IMR-90 (cell line): ENCODE results near the gene SNAP91. TPM values are rescaled to one million over a fixed set of nuclear protein-coding genes. Genes with fewer than 3 reads are reported as not detected.

Source experiments
- ATAC-seq: fragments of 200-7000 bp; cut with Tn5 transposase; 2 replicates; pipeline ENCODE4 v1.9.1; 2020; ENCODE audit warnings: low read depth, mild to moderate bottlenecking, moderate library complexity
- BruUV-seq: library from RNA; stranded (reverse); fragments of 400-500 nt; replicated peaks from 2 replicates; lab custom pipeline; 2021; lab: Mats Ljungman, UMichigan
- CTCF ChIA-PET: fragments of 300-600 bp; formaldehyde crosslinking; extraction: SDS; loops from one replicate; lab custom pipeline; 2021; ENCODE audit warnings: antibody characterized with exemption; lab: Yijun Ruan, JAX
- POLR2A ChIA-PET: fragments of 300-600 bp; sonication (Branson Sonifier 250); formaldehyde crosslinking; loops from one replicate; lab custom pipeline; 2022; ENCODE audit warnings: antibody characterized with exemption; ENCODE audit not compliant: unreplicated experiment; lab: Charles Lee
- DNase-seq: peaks from one replicate; pipeline ENCODE4 v3.0.0; 2013
- H2AFZ ChIP-seq: replicated peaks from 2 replicates; pipeline ENCODE3; 2013; ENCODE audit warnings: low read length, mild to moderate bottlenecking; ENCODE audit not compliant: poor library complexity
- H2AK5ac ChIP-seq: 2 replicates; pipeline ENCODE4 v1.6.1; 2013; ENCODE audit warnings: low read depth, low read length, inconsistent platforms
- H2AK9ac ChIP-seq: replicated peaks from 2 replicates; pipeline ENCODE3; 2013; ENCODE audit warnings: mild to moderate bottlenecking, low read depth, low read length, moderate library complexity; ENCODE audit not compliant: poor library complexity
- H2BK120ac ChIP-seq: 2 replicates; pipeline ENCODE4 v1.6.1; 2013; ENCODE audit warnings: low read depth, low read length, inconsistent platforms
- H2BK15ac ChIP-seq: 3 replicates; pipeline ENCODE4 v1.6.1; 2013; ENCODE audit warnings: low read depth, low read length, inconsistent platforms
- H2BK20ac ChIP-seq: 2 replicates; pipeline ENCODE4 v1.6.1; 2013; ENCODE audit warnings: low read depth, mild to moderate bottlenecking, inconsistent platforms, low read length, moderate library complexity
- H2BK5ac ChIP-seq: 2 replicates; pipeline ENCODE4 v1.6.1; 2013; ENCODE audit warnings: mild to moderate bottlenecking, low read depth, low read length, inconsistent platforms; ENCODE audit not compliant: poor library complexity, severe bottlenecking
- H3K14ac ChIP-seq: replicated peaks from 2 replicates; pipeline ENCODE4 v1.6.1; 2013; ENCODE audit warnings: low read depth, low read length, inconsistent platforms
- H3K18ac ChIP-seq: 2 replicates; pipeline ENCODE4 v1.6.1; 2013; ENCODE audit warnings: low read depth, low read length, control low read depth
- H3K23ac ChIP-seq: 2 replicates; pipeline ENCODE4 v1.6.1; 2013; ENCODE audit warnings: low read depth, low read length, inconsistent platforms
- H3K27ac ChIP-seq: 2 replicates; pipeline ENCODE4 v1.5.1; 2013; ENCODE audit warnings: mild to moderate bottlenecking, control low read depth, low read length; ENCODE audit not compliant: insufficient read depth
- H3K27me3 ChIP-seq: 2 replicates; pipeline ENCODE4 v1.6.1; 2013; ENCODE audit warnings: low read length; ENCODE audit not compliant: control insufficient read depth, insufficient read depth
- H3K36me3 ChIP-seq: 2 replicates; pipeline ENCODE4 v1.6.1; 2013; ENCODE audit warnings: low read length, mixed read lengths; ENCODE audit not compliant: control insufficient read depth, insufficient read depth
- H3K4ac ChIP-seq: 2 replicates; pipeline ENCODE4 v1.6.1; 2013; ENCODE audit warnings: low read depth, low read length, inconsistent platforms
- H3K4me1 ChIP-seq: 2 replicates; pipeline ENCODE4 v1.6.1; 2013; ENCODE audit warnings: low read length, mixed read lengths; ENCODE audit not compliant: control insufficient read depth, insufficient read depth
- H3K4me2 ChIP-seq: 2 replicates; pipeline ENCODE4 v1.6.1; 2013; ENCODE audit warnings: low read depth, mild to moderate bottlenecking, control low read depth, low read length, moderate library complexity
- H3K4me3 ChIP-seq: 2 replicates; pipeline ENCODE4 v1.5.1; 2013; ENCODE audit warnings: low read depth, mild to moderate bottlenecking, control low read depth, low read length, moderate library complexity; ENCODE audit not compliant: insufficient read depth
- H3K56ac ChIP-seq: 2 replicates; pipeline ENCODE4 v1.6.1; 2013; ENCODE audit warnings: low read length, inconsistent platforms; ENCODE audit not compliant: insufficient read depth; ENCODE audit errors: extremely low read depth
- H3K79me1 ChIP-seq, 2 experiments: 2 replicates each; pipeline ENCODE4 v1.6.1; 2013; ENCODE audit warnings: low read length in 2 of 2, inconsistent platforms in 1 of 2, low read depth in 1 of 2
- H3K9ac ChIP-seq: 2 replicates; pipeline ENCODE4 v1.6.1; 2013; ENCODE audit warnings: low read depth, low read length, control low read depth
- H3K9me1 ChIP-seq: 2 replicates; pipeline ENCODE4 v1.6.1; 2013; ENCODE audit warnings: low read length, inconsistent platforms; ENCODE audit not compliant: insufficient read depth
- H3K9me3 ChIP-seq: 2 replicates; pipeline ENCODE4 v1.6.1; 2013; ENCODE audit warnings: low read length; ENCODE audit not compliant: control insufficient read depth, insufficient read depth
- H4K20me1 ChIP-seq: 2 replicates; pipeline ENCODE4 v1.6.1; 2013; ENCODE audit warnings: low read length, inconsistent platforms; ENCODE audit not compliant: insufficient read depth
- H4K5ac ChIP-seq: 2 replicates; pipeline ENCODE4 v1.6.1; 2013; ENCODE audit warnings: mild to moderate bottlenecking, low read depth, low read length, control low read depth
- H4K8ac ChIP-seq, 2 experiments: 2 replicates each; pipeline ENCODE4 v1.6.1; 2013; ENCODE audit warnings: low read depth in 2 of 2, low read length in 2 of 2, control low read depth in 1 of 2, inconsistent platforms in 1 of 2
- H4K91ac ChIP-seq: 2 replicates; pipeline ENCODE4 v1.6.1; 2013; ENCODE audit warnings: low read depth, low read length, inconsistent platforms; ENCODE audit not compliant: insufficient read depth
- CHD1 ChIP-seq: IDR thresholded peaks from 2 replicates; pipeline ENCODE4 v1.6.1; 2012; ENCODE audit warnings: low read depth, low read length, improper control_type of control experiment
- RAD21 ChIP-seq: IDR thresholded peaks from 2 replicates; pipeline ENCODE4 v1.6.1; 2012; ENCODE audit warnings: low read length, improper control_type of control experiment
- SMC3 ChIP-seq: fragments of 150-350 bp; IDR thresholded peaks from 2 replicates; pipeline ENCODE4 v1.6.1; 2016; ENCODE audit warnings: low read depth, mild to moderate bottlenecking, antibody characterized with exemption, low read length, moderate library complexity
- WGBS, 2 experiments: methylation state at CpG; one replicate each; pipeline versions ENCODE4 v1.1.5 to v1.1.7; 2013; ENCODE audit warnings: missing lambda C conversion rate in 2 of 2; ENCODE audit not compliant: insufficient read length in 1 of 2; ENCODE audit errors: extremely low coverage in 2 of 2; 5-methylcytosine and 5-hydroxymethylcytosine counted together
- dilution Hi-C: fragments of 300-500 bp; cut with HindIII; formaldehyde crosslinking; loops from one replicate; pipeline ENCODE4 v1.14.3; 2018; ENCODE audit warnings: low sequenced_read_pairs; ENCODE audit not compliant: unreplicated experiment
- in situ Hi-C: fragments of 300-500 bp; cut with MboI; formaldehyde crosslinking; loops from 3 replicates; pipeline ENCODE4 v1.14.3; 2019; ENCODE audit warnings: low sequenced_read_pairs, inconsistent platforms, mixed read lengths
- intact Hi-C: fragments of 100-400 bp; cut with micrococcal nuclease; formaldehyde crosslinking; loops from 2 replicates; pipeline ENCODE4 v1.10.0; 2022
- polyA plus RNA-seq, 3 experiments: library from polyadenylated mRNA; depleted of rRNA; stranded (reverse); fragments of >200 nt; gene quantifications; 2 replicates each; pipeline ENCODE4 v1.2.3, GENCODE V29; 2012; ENCODE audit warnings: low replicate concordance in 1 of 3
- total RNA-seq: library from RNA; depleted of rRNA; stranded (reverse); fragments of >200 nt; gene quantifications from 2 replicates; pipeline ENCODE4 v1.2.3, GENCODE V29; 2012

Gene SNAP91
- total and polyA plus RNA-seq, 2 of the 4 experiments (the other 2 are of a cell fraction), result not detected

DNA sequence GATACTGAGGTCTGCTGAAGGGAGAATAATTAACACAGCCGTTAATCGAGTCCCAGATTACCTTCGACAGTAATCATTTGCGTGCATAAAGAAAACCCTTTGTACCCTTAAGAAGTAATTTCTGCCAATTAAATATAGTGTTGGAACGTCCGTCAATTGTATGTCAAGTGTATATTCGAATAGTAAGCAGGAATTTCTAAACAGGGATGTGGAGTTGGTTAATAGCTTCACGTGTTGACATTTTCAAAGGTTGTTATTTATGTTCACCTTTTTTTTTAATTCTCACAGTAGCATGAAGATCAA, 798 bp upstream of the SNAP91 start:
- H3K79me1 ChIP-seq, result no peaks in the 10 kb centered on the region
- H4K20me1 ChIP-seq, result no peaks in the 10 kb centered on the region
- H4K5ac ChIP-seq, result no peak overlapping the region
- no peak overlapping the region for H4K8ac ChIP-seq
- WGBS, 2 experiments, result no CpG with 5 or more reads among the region's 8 CpGs
- in situ Hi-C loops (no loop called here), intact Hi-C loops (no loop called here), dilution Hi-C loops (no loop called here)
- H4K91ac ChIP-seq, result no peak overlapping the region
- H3K36me3 ChIP-seq, result no peaks in the 10 kb centered on the region
- no peak overlapping the region for H2BK5ac ChIP-seq
- no peak overlapping the region for H3K18ac ChIP-seq
- no peak overlapping the region for H2AK5ac ChIP-seq
- no peak overlapping the region for H3K4me3 ChIP-seq
- no peak overlapping the region for H3K27ac ChIP-seq
- H3K56ac ChIP-seq, result no peak overlapping the region
- no peak for ATAC-seq
- POLR2A ChIA-PET, result no interaction called here
- peaks cover 5% of the 10 kb centered on the region for H3K9me3 ChIP-seq
- peaks cover 26% of the 10 kb centered on the region for H3K27me3 ChIP-seq
- H2AK9ac ChIP-seq, result no peak overlapping the region
- H3K4me2 ChIP-seq, result no peak overlapping the region
- no peak overlapping the region for H3K9ac ChIP-seq
- H3K4ac ChIP-seq, result no peak overlapping the region
- no TSS peak for BruUV-seq
- H2BK15ac ChIP-seq, result no peak overlapping the region
- H3K14ac ChIP-seq, result no peak overlapping the region
- H3K9me1 ChIP-seq, result no peaks in the 10 kb centered on the region
- DNase-seq, result no peak
- H2BK120ac ChIP-seq, result no peak overlapping the region
- H2BK20ac ChIP-seq, result no peak overlapping the region
- H2AFZ ChIP-seq, result no peak overlapping the region
- H3K4me1 ChIP-seq, result no peaks in the 10 kb centered on the region
- H3K23ac ChIP-seq, result no peak overlapping the region
- TF ChIP-seq RAD21 (no peak), CHD1 (no peak), SMC3 (no peak)
- CTCF ChIA-PET, result no interaction called here
